ENCODE results near the gene SIRT1.

- TF ChIP-seq CTCF (IDR thresholded peaks at IDR 0.05; ENCODE audit: insufficient read depth, low read depth, low read length) (no peak), EZH2 (IDR thresholded peaks at IDR 0.05; ENCODE audit: insufficient read depth, low read length) (no peak)
Observed at GRCh38 chr10:67851186-67851585, 33.3 kb upstream of the SIRT1 start.

Measured in astrocyte (in vitro differentiated cells and primary cell).